ENCODE data around the gene PAFAH1B2. TPM values are rescaled to one million over a fixed set of nuclear protein-coding genes. Genes with fewer than 3 reads are reported as not detected.
"Not testable (repeated sequence)": the region's sequence is repeated elsewhere in the genome, so short reads cannot be mapped to it uniquely, and the experiment has no call there.

Gene PAFAH1B2
- total RNA-seq, 2 donors from 2014 or later: 53.7 to 87.6 TPM

DNA sequence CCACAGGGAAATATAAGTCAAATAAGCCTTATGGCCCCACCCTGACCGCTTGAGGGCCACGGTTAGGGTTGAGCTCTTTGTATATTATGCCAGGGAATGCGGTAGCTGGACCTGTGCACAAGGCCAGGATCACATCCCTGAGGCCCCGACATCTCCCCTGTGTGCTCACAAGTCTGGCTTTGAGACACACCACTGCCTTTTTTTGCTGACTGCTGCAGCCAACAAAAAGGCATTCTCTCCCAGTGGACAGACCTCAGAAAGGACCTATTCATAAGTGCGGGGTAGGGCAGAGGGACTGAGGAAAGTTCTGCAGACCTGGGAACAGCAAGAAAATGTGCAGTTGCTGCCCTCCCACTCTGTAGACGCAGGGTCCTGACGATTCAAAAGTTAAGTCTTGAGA lies 31.0 kb downstream of the PAFAH1B2 start:
- Mint-ChIP-seq H3K27ac (peak overlapping the region; percentile 17), H3K4me1 (peaks cover 17% of the 10 kb centered on the region), H3K9me3 (no peaks in the 10 kb centered on the region), H3K36me3 (ENCODE audit: low read depth) (peaks cover 19% of the 10 kb centered on the region), H3K27me3 (no peaks in the 10 kb centered on the region), H3K4me3 (no peak overlapping the region)
- no peak for ATAC-seq (replicated peaks)

DNA sequence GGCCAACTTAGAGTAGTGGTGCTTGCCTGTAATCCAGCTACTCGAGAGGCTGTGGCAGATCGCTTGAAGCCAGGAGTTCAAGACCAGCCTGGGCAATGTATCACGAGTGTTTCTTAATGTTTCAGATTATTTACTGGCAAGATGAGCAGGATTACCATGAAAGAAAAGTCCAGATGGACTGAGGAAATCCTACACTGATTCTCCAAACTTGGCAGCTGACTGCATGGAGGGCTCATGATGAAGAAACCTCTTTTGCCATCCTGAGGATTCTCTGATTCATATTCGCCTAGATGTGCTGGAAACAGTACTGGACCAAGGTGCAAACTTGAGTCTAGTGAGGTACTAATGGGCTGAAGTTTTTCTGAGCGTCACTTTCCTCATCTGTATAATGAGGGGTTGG lies 31.7 kb downstream of the PAFAH1B2 start:
- no peak for ATAC-seq (replicated peaks)
- Mint-ChIP-seq H3K4me1 (peaks cover 22% of the 10 kb centered on the region), H3K27ac (no peak overlapping the region), H3K4me3 (no peak overlapping the region), H3K36me3 (ENCODE audit: low read depth) (peaks cover 12% of the 10 kb centered on the region), H3K9me3 (no peaks in the 10 kb centered on the region), H3K27me3 (no peaks in the 10 kb centered on the region)

DNA sequence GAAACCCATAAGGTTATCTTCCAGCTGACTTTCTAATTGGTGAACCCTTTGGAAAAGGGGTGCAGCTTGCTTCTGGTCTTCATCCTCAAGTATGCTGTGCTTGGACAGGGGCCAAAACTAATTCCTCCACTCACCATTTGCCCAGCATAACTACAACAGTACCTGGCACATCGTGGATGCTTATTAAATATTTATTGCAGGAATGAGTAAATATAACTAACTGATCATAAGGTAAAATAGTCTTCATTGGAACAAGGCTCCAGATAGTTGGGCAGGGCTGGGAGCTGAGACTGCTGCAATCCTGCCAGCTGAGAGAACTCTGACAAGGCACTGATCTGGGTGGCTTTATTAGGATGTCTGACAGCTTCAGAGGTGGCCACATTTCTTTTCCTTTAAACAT lies 32.1 kb downstream of the PAFAH1B2 start:
- Mint-ChIP-seq H3K27ac (no peak overlapping the region), H3K27me3 (no peaks in the 10 kb centered on the region), H3K36me3 (ENCODE audit: low read depth) (peaks cover 8% of the 10 kb centered on the region), H3K9me3 (no peaks in the 10 kb centered on the region), H3K4me1 (peaks cover 25% of the 10 kb centered on the region), H3K4me3 (no peak overlapping the region)
- no peak for ATAC-seq (replicated peaks)

DNA sequence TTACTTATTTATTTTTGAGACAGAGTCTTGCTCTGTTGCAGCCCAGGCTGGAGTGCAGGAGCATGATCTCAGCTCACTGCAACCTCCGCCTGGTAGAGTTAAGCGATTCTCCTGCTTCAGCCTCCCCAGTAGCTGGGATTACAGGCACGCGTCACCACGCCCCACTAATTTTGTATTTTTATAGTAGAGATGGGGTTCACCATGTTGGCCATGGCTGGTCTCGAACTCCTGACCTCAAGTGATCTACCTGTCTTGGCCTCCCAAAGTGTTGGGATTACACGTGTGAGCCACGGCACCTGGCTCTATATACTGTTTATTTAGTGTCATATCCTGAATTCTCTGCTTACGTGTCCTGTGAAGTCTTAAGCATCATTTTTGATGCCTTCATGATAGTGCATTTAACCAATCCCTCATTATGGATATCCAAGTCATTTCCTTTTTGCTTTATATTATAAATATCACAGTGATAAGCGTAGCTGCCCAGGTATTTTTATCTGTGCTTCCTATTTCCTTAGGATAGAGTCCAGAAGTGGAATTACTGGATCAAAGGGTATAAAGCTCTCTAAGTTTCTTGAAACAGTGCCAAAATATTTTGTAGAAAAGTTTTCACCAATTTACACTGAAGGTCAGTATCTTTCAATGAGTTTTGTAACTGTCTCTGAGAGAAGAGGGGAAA lies 33.6 kb downstream of the PAFAH1B2 start:
- H3K36me3 Mint-ChIP-seq (ENCODE audit: low read depth): no peaks in the 10 kb centered on the region
- no peak for ATAC-seq (replicated peaks)
- H3K4me1 Mint-ChIP-seq: peaks cover 25% of the 10 kb centered on the region
- peak overlapping the region; percentile 92 for H3K27ac Mint-ChIP-seq
- H3K9me3 Mint-ChIP-seq: no peaks in the 10 kb centered on the region
- H3K27me3 Mint-ChIP-seq: no peaks in the 10 kb centered on the region
- H3K4me3 Mint-ChIP-seq: peak overlapping the region; percentile 88

DNA sequence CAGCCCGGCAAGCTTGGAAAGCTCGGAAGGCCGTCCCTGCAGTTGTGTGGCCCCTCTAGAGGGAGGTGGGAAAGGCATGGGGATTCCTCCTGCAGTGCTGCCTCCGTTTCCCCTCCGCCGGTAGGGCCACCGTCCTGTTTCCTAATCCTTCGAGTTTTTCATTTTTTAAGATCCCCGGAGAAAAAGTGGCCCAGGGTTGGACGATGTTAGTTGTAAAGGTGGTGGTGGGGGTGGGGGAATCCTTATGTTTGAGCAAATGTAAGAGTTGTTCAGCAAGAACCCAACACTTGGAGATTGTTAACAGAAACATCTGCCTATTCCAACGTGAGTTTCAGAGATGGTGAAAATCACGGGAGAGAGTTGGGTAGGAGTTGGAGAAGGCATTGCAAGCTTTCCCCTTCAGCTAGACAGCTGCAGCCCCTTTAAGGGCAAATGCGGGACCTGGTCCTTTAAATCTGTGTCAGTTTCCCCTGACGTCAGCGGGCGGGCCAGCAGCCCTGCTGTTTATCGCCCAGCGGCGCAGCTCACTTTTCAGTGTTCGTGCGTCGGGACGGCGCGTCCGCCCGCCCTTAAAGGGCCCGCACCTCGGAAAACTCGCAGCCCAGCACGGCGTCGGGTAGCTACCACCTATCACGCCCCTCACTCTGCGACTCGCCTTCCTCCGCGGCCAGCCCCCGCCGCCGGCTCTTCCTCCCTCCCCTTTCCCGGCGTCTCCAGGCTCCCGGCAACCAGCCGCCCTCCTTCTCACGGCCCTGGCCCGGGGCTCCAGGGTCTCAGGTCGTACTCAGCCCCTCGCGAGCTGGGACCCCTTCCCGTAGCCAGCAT lies 34.3 kb downstream of the PAFAH1B2 start, which contains the start of gene SIDT2:
Gene SIDT2, plus strand, starts transcription at position 534 of the 825 bp plus-strand sequence. CDS start 521 bp downstream, outside the sequence.
- Mint-ChIP-seq H3K4me1 (peaks cover 25% of the 10 kb centered on the region), H3K27ac (peak within 1 kb of the TSS; percentile 92), H3K27me3 (no peaks in the 10 kb centered on the region), H3K4me3 (peak within 1 kb of the TSS; percentile 88), H3K36me3 (ENCODE audit: low read depth) (peaks cover under 1% of the 10 kb centered on the region), H3K9me3 (no peaks in the 10 kb centered on the region)
- ATAC-seq (replicated peaks): peak; percentile 97

DNA sequence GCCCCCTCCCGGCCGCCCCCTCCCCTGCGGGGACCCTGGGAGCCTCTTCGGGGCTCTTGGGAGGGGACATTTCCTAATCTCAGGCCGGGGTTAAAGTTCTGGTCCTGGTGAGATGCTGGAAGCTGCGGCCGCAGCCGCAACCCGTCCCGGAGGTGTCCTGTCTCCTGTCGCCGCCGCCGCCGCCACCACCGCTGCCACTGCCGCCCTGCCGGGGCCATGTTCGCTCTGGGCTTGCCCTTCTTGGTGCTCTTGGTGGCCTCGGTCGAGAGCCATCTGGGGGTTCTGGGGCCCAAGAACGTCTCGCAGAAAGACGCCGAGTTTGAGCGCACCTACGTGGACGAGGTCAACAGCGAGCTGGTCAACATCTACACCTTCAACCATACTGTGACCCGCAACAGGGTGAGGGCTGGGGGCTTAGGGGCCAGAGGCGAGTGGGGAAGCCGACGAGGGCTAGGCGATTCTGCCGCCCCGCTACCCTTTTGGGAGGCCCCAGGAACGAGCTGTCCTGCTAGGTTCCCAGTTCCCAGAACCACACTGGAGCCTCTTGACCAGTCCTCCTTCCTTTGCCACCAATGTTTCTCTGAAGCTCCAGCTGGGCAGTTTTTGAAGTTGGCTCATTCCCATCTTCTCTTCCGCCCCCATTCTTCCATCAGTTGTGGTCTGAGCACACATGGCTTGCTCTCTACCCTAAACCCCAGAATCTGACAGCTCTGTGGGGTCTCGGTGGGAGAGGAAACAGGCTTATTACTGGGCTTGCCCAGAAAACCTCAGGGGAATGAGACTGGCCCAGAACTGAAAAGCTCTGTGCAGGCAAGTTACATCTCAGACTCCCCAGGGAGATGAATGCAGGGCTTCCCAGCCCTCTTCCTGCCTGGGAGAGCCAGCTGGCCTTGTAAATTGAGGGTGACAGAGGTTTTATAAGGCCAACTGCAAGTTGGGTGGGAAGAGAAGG lies 35.2 kb downstream of the PAFAH1B2 start:
- Mint-ChIP-seq H3K27me3 (no peaks in the 10 kb centered on the region), H3K4me3 (peak overlapping the region; percentile 88), H3K36me3 (ENCODE audit: low read depth) (peaks cover 5% of the 10 kb centered on the region)

DNA sequence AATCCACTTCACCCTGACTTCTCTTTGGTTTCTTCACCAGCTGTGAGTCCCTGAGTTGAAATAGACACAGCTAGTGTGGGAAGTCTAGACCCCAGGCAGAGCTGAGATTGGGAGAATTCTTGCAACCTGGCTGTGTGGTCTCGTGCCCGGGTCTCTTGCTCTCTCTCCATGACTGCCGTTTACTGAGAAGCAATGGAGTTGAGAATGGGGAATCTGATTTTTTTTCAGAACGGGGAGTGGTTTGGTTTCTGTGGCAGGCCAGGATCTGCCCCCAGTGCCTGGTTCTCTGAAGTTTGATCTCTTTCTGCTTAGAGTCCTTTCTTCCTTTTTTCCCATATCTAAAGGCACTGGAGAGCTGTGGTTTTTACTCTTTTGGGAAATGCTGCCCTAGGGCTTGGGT lies 35.9 kb downstream of the PAFAH1B2 start:
- H3K36me3 Mint-ChIP-seq (ENCODE audit: low read depth): peaks cover 5% of the 10 kb centered on the region
- H3K27me3 Mint-ChIP-seq: no peaks in the 10 kb centered on the region
- H3K4me3 Mint-ChIP-seq: peak overlapping the region; percentile 88
- no peaks in the 10 kb centered on the region for H3K9me3 Mint-ChIP-seq
- peaks cover 25% of the 10 kb centered on the region for H3K4me1 Mint-ChIP-seq
- ATAC-seq (replicated peaks): no peak
- H3K27ac Mint-ChIP-seq: peak overlapping the region; percentile 92

More for the DNA sequence above, 35.2 kb downstream of the PAFAH1B2 start:
- Mint-ChIP-seq H3K9me3 (no peaks in the 10 kb centered on the region), H3K4me1 (peaks cover 25% of the 10 kb centered on the region), H3K27ac (peak overlapping the region; percentile 92)
- ATAC-seq (replicated peaks): peak; percentile 61

DNA sequence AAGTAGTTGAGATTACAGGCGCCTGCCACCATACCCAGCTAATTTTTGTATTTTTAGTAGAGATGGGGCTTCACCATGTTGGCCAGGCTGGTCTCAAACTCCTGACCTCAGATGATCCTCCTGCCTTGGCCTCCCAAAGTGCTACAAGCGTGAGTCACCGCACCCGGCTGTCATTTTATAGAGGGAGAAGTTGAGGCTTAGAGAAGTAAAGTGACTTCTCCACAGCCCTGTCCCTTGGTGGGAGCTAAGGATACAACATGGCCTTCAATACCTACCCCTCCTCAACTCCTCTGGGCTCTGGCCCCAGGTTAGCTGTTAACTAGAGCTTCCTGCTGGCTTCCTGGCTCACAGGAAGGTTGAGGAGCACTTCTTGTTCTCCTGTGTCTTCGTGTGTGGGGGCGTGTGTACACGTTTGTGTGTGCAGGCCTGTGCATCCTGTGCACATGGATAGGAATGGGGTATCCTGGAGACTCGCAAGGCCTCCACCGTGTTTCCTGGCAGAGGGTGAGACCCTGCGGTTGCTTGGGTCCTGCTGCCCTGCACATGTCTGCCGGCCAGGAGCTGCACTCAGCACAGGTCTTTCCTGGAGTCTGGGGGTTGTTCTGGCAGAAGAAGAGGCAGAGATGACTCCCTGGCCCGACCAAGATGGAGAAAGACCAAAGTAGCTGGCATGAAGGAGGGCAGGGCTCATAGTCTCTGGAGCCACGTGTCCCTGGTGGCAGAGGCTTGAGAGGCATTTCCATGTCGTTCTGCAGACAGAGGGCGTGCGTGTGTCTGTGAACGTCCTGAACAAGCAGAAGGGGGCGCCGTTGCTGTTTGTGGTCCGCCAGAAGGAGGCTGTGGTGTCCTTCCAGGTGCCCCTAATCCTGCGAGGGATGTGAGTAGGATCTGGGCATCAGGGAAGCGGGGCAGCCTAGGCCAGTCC lies 36.8 kb downstream of the PAFAH1B2 start:
- Mint-ChIP-seq H3K4me1 (peaks cover 25% of the 10 kb centered on the region), H3K36me3 (ENCODE audit: low read depth) (peaks cover 5% of the 10 kb centered on the region), H3K9me3 (no peaks in the 10 kb centered on the region), H3K27ac (peak overlapping the region; percentile 84), H3K27me3 (no peaks in the 10 kb centered on the region), H3K4me3 (peak overlapping the region; percentile 88)
- peak; percentile 31 for ATAC-seq (replicated peaks)

DNA sequence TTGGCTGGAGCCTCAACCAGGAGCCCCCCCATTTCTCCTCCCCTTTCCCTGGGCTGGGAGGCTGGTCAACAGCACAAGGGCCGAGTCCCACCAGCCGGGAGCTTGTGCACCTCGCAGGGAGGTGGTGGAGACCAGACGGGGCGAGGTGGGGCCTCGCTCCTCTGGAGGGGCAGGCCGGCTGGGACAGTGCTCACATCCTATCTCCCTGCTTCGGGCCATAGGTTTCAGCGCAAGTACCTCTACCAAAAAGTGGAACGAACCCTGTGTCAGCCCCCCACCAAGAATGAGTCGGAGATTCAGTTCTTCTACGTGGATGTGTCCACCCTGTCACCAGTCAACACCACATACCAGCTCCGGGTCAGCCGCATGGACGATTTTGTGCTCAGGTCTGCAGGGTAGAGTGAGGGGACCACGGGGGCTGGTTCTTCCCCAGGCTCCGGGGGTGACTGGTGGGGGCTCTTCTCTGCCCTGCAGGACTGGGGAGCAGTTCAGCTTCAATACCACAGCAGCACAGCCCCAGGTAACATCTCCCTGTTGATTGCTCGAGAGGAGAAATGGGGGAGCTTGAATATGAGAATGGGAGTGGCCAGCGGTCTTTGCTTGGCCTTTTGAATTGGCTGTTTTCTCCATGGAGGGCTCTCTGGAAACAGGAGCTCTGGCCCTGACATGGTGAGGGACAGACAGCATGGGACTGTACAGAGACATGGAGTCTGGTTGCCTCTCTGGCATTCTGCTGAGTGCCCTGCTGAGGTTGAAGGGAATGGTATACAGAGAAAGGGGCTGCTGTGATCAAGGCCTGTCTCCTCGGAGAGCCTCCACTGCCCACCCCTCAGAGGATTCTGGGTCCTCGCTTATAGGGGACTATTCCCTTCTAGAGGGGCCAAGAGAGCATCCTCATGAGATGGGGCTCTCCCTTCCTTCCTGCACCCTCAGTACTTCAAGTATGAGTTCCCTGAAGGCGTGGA lies 37.8 kb downstream of the PAFAH1B2 start:
- H3K4me3 Mint-ChIP-seq: no peak overlapping the region
- no peaks in the 10 kb centered on the region for H3K9me3 Mint-ChIP-seq

DNA sequence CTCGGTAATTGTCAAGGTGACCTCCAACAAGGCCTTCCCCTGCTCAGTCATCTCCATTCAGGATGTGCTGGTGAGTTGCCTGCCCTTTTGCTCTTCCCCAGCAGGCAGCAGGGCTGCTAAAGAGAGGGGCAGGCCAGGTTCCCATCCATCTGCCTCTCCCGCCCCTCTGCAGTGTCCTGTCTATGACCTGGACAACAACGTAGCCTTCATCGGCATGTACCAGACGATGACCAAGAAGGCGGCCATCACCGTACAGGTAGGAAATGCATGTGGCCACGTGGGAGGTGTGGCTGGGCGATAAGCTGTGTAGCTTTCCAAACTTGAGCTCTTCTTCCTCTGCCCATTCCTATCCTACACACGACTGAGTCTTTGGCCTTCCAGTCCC lies 38.5 kb downstream of the PAFAH1B2 start:
- peaks cover 5% of the 10 kb centered on the region for H3K36me3 Mint-ChIP-seq (ENCODE audit: low read depth)
- H3K4me3 Mint-ChIP-seq: no peak overlapping the region
- no peaks in the 10 kb centered on the region for H3K9me3 Mint-ChIP-seq
- peaks cover 25% of the 10 kb centered on the region for H3K4me1 Mint-ChIP-seq
- no peaks in the 10 kb centered on the region for H3K27me3 Mint-ChIP-seq
- no peak for ATAC-seq (replicated peaks)
- H3K27ac Mint-ChIP-seq: no peak overlapping the region

More for the DNA sequence above, 37.8 kb downstream of the PAFAH1B2 start:
- Mint-ChIP-seq H3K36me3 (ENCODE audit: low read depth) (peaks cover 5% of the 10 kb centered on the region), H3K4me1 (peaks cover 25% of the 10 kb centered on the region), H3K27ac (no peak overlapping the region), H3K27me3 (no peaks in the 10 kb centered on the region)
- no peak for ATAC-seq (replicated peaks)

DNA sequence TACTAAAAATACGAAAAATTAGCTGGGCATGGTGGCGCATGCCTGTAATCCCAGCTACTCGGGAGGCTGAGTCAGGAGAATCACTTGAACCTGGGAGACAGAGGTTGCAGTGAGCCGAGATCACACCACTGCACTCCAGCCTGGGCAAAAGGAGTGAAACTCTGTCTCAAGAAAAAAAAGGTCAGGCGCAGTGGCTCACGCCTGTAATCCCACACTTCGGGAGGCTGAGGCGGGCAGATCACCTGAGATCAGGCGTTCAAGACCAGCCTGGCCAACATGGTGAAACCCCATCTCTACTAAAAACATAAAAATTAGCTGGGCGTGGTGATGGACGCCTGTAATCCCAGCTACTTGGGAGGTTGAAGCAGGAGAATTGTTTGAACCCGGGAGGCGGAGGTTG lies 39.1 kb downstream of the PAFAH1B2 start:
- H3K9me3 Mint-ChIP-seq; ATAC-seq (replicated peaks); H3K4me3 Mint-ChIP-seq; H3K27ac Mint-ChIP-seq; H3K36me3 Mint-ChIP-seq (ENCODE audit: low read depth); H3K27me3 Mint-ChIP-seq: not testable (repeated sequence)
- H3K4me1 Mint-ChIP-seq: peaks cover 18% of the 10 kb centered on the region

DNA sequence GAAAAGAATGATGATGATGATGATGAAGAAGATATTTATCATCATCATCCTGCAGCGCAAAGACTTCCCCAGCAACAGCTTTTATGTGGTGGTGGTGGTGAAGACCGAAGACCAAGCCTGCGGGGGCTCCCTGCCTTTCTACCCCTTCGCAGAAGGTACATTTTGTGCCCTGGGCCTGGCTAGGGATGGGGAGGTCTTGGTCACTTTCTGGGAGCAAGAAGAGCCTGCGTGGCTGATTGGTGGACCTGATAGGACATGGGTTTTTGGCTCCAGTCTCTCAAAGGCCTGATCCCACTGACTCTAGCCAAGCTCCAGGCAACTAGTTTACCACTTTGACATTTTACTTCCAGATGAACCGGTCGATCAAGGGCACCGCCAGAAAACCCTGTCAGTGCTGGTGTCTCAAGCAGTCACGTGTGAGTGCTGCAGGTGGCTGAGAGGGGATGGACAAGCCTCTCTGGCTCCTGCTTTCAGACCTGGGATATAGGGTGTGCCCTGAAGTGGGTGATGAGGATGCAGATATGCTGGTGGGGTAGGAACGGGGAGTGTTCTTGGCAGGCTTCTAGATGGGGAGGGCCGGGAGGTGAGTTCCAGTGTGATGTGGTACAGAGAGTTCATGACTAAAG lies 39.8 kb downstream of the PAFAH1B2 start:
- Mint-ChIP-seq H3K36me3 (ENCODE audit: low read depth) (peaks cover 5% of the 10 kb centered on the region), H3K4me3 (no peak overlapping the region), H3K27me3 (no peaks in the 10 kb centered on the region), H3K9me3 (no peaks in the 10 kb centered on the region), H3K4me1 (peaks cover 18% of the 10 kb centered on the region), H3K27ac (no peak overlapping the region)
- ATAC-seq (replicated peaks): no peak
